H1 (cell line): ENCODE measurements around the gene SH3PXD2B. TPM values are rescaled to one million over a fixed set of nuclear protein-coding genes. Genes with fewer than 3 reads are reported as not detected.

ENCODE experiments used
- CEBPB ChIP-seq: IDR thresholded peaks from 2 replicates; pipeline ENCODE4 v1.6.1; 2012; ENCODE audit warnings: low read depth, low read length
- CHD7 ChIP-seq: fragments of 300-600 bp; sonication (generic); IDR thresholded peaks from 2 replicates; pipeline ENCODE4 v1.7.1; 2012; ENCODE audit warnings: low read length, moderate library complexity, mild to moderate bottlenecking, inconsistent platforms; ENCODE audit not compliant: insufficient replicate concordance
- EGR1 ChIP-seq: IDR thresholded peaks from 2 replicates; pipeline ENCODE4 v1.6.1; 2011; ENCODE audit warnings: low read depth, low read length, borderline replicate concordance
- MAFK ChIP-seq: IDR thresholded peaks from 2 replicates; pipeline ENCODE4 v1.6.1; 2012; ENCODE audit warnings: low read depth, mild to moderate bottlenecking, improper control_type of control experiment, low read length
- PHF8 ChIP-seq: fragments of 200-600 bp; sonication (generic); conservative IDR thresholded peaks from 2 replicates; pipeline ENCODE4 v1.7.1; 2012; ENCODE audit warnings: low read depth, mild to moderate bottlenecking, inconsistent platforms, low read length, moderate library complexity
- RBBP5 ChIP-seq: IDR thresholded peaks from 2 replicates; pipeline ENCODE4 v1.7.1; 2012; ENCODE audit warnings: low read depth, mild to moderate bottlenecking, inconsistent platforms, low read length, moderate library complexity, borderline replicate concordance
- RFX5 ChIP-seq: IDR thresholded peaks from 2 replicates; pipeline ENCODE4 v1.6.1; 2011; ENCODE audit warnings: low read depth, low read length, improper control_type of control experiment, borderline replicate concordance
- SRF ChIP-seq: IDR thresholded peaks from 2 replicates; pipeline ENCODE4 v1.6.1; 2011; ENCODE audit warnings: mild to moderate bottlenecking, low read depth, low read length, moderate library complexity
- polyA plus RNA-seq, 7 experiments: library from polyadenylated mRNA; depleted of rRNA in 3 of 7; stranded (reverse) in 5 of 7; unstranded in 2 of 7; fragments of >200 nt in 5 of 7; fragments of 200-250 nt in 2 of 7; gene quantifications; 1 replicate in 5 of 7; 2 replicates in 1 of 7; 4 replicates in 1 of 7; pipeline versions ENCODE4 v1.2.1 to v1.2.3, GENCODE V29; 2011 to 2013; ENCODE audit warnings: missing spikeins in 2 of 7, mixed read lengths in 2 of 7
- total RNA-seq: library from RNA; stranded (reverse); fragmentation: NEBNext Ultra II Directional; extraction: Animal tissue kit (Norgen Biotek cat#: 25700); gene quantifications from 2 replicates; pipeline ENCODE4 v1.2.1, GENCODE V29; 2021

SH3PXD2B gene
- total and polyA plus RNA-seq, 2 of the 8 experiments (the other 6 are each of a cell fraction or from before 2014, with no cell fraction given), result 32.9 to 72.9 TPM

GRCh38 chr5:172442592-172442991 lies 11.7 kb downstream of the SH3PXD2B start (continued):
- TF ChIP-seq CHD7 (no peak), CEBPB (no peak), SRF (no peak), EGR1 (no peak), MAFK (no peak), RFX5 (no peak), RBBP5 (no peak), PHF8 (no peak)
